Middle frontal gyrus (tissue), 1 donor: ENCODE results near the gene PRKCA.
"Not testable (repeated sequence)": the region's sequence is repeated elsewhere in the genome, so short reads cannot be mapped to it uniquely, and the experiment has no call there.

Experiments
- DNase-seq: peaks from one replicate; pipeline ENCODE4 v3.0.0-alpha.2; 2015; ENCODE audit warnings: low spot score; ENCODE audit errors: extremely low spot score

The PRKCA gene

DNA sequence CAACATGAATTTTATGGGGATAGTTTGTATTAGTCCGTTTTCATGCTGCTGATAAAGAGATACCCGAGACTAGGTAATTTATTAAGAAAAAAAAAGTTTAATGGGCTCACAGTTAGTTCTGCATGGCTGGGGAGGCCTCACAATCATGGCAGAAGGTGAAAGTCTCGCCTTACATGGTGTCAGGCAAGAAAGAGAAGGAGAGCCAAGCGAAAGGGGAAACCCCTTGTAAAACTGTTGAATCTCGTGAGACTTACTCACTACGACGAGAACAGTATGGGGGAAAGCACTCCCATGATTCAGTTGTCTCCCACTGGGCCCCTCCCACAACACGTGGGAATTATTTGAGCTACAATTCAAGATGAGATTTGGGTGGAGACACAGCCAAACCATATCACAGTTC lies 181.5 kb downstream of the PRKCA start:
- DNase-seq = no peak

DNA sequence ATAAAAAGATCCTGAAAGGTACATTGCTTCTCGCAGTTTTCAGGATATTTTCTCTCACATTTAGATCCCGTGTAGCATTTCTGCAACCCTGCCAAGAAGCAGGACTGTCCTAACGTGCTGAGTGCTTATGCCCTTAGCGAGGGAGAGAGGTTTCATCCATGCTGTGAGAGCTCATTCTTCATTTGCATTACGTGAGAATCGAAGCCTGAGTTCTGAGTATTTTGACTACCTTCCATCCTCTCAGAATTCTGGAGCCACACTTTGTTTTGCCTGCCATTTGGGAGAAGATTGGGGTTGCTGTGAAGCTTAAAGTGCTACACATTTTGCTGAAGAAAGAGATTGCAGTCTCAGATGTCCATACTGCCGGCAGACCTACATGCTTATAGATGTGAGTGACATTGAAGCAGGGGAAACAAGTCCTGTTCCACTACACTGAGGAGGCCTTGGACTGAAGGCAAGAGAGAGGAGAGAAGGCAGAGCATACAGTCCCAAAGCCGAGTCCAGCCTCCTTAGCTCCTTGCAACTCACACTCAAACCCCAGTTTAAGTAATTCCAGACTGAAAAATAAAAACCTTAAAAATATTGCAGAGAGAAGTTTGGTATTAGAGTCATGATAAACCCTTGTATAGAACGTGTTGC lies 183.0 kb downstream of the PRKCA start:
- DNase-seq = no peak

DNA sequence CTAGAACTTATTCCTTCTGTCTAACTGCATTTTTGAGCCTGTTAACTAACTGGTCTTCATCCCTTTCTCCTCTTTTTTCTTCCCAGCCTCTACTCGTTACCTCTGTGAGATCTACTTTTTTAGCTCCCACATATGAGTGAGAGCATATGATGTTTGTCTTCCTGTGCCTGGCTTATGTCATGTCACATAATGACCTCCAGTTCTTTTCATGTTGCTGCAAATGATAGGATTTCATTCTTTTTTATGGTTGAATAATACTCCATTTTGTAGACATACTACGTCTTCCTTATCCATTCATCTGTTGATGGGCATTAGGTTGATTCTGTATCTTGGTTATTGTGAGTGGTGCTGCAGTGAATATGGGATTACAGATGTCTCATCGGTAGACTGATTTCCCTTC lies 184.7 kb downstream of the PRKCA start:
- DNase-seq = no peak

DNA sequence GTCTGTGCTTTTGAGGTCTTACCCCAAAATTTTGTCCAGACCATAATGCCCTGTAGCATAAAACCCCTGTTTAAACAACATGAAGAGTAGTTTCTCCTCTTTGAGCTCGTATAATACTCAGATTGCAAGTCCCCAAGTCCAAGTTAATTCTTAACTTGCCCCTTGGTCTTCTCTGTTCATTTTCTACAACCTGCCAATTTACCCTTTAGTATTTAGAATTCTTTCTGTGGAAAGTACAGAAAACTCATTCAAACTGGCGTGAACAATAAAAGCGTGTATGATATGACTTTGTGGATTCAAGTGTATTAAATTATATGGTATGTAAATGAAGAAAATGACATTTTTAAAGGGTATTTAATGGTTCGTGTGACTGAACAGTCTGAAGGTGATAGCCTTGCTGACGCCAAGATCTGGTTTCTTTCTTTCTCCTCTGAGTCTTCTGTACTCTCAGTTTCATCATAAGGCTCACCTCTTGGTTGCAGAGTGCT lies 185.6 kb downstream of the PRKCA start:
- no peak for DNase-seq

DNA sequence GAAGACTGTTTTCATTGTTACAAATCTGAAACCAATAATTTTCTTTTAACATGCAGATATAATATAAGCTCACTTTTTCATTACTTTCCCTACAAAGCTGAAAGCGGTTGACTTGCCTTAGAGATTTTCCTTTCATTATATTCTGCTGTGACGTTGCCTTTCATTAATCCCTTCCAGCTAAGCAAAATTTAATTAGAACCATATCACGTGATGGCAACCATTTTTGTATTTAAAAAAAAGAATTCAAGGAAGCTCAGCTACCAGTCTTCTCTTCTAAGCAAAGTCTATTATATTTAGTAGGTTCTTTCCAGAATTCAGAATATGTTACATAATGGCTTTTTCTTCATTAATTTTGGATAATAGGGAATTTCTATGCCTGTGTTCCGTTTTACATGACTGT lies 186.5 kb downstream of the PRKCA start:
- no peak for DNase-seq

DNA sequence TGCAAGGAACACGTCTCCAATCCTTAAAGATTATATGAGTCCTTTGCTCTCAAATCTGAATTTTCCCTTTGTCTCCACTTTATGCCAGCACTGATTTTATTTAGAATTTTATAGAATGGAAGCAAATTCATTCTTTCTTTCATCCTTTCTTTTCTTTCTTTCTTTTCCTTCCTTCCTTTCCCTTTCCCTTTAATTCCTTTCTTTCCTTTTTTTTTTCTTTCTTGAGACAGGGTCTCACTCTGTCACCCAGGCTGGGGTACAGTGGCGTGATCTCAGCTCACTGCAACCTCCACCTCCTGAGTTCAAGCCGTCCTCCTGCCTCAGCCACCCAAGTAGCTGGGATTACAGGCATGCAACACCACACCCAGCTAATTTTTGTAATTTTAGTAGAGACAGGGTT lies 187.2 kb downstream of the PRKCA start:
- DNase-seq = not testable (repeated sequence)

DNA sequence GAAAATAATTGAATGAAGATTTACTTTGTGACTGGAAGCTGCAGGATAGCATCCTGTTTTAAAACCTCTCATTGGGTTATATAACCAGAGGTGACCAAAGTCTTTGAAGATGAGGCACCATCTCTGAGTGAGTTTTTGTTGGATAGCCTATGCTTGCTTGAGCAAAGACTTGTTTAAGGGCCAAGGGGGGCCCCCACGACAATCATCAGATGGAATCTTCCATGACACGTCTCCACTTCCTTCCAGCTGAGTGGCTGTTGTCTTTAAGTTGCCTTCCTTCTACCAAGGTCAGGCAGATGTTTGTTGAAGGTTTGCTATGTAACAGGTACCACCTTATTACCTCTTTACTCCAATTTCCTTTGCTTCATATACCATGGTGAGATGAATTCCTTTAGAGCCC lies 188.8 kb downstream of the PRKCA start:
- DNase-seq = no peak

DNA sequence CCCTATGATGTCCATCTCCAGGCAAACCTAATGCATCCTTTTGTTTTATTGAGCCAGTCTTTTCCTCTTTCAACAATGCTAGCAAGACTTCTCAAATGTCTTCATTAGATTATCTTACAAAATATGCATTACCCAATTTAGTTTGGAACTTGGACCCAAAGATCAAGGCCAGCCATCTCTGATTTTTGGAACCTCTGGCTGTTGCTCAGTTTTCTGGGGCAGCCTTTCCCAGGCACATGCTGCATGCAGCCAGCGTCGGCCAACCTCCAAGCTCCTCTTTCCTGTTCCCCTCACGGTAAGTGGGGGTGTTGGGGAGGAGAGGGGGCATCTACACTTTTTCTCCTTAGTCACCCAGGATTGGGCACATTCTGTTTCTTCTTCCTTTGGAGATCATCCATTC lies 189.3 kb downstream of the PRKCA start:
- no peak for DNase-seq

DNA sequence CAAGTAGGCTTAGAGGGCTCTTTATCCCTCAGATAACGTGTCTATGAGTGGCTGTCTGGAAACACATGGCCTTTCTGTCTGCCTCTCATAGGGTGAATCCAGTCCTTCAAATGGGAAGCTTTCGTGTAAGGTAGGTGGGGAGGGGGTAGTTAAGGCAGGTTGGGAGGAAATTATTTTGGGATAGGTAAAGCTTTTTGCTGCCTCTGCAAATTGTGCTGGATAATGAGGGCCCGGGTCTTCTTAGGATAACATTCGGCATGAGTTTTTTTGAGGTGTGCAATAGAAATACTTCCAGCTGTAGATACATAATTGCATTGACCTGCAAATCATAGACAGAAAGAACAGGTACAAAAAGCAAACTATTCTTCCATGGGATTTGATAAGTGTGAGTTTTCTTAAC lies 189.7 kb downstream of the PRKCA start:
- no peak for DNase-seq

DNA sequence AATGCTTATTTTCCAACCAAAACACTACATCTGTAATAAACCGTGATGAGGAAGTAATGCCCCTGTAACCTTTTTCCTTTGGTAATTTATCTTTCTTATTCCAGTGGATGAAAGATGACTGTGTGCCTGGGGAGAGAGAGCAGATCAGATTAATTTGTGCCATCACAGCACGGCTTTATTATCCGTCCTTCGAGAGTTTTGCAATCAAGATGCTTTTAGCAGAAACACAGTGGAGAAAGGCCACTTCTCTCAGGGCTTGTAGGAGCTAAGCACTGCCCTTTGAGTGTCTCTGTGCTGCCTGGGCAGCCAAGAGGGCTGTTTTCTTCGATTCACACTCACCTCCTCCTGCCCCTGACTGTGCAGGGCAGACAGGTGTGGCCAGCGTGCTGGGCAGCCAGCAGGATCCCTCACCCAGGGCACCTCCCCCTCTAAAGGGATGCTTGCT lies 190.2 kb downstream of the PRKCA start:
- DNase-seq = no peak

DNA sequence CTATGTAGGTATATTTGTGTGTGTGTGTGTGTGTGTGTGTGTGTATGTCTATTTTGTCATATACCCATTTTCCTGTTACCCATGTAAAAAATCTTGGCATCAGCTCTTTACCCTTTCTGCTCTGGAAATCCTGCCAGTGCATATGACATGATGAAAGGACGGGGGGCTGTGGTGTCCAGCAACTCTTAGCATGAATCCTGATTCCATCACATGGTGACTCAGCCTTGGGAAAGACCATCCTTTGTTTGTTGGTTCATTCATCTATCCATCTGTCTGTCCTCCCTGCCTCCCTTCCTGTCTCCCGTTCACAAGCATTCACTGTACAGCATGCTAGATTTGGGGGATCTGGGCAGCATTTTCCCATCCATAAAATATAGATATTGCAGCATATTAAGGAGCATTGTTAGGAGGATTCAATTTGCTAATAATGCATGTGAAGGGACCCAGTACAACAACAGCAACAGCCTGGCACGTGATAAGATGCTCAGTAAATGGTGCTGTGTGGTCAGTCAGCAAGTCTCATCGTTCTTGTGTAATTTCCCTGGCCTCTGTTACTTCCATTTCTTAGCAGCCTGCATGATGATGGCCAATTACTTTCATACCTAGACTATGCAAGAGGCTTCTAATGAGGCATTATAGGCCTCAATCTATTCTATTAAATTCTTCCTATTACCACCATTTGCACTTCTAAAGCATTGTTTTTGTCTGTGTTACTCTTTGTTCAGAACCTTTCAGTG lies 191.0 kb downstream of the PRKCA start:
- DNase-seq = no peak

DNA sequence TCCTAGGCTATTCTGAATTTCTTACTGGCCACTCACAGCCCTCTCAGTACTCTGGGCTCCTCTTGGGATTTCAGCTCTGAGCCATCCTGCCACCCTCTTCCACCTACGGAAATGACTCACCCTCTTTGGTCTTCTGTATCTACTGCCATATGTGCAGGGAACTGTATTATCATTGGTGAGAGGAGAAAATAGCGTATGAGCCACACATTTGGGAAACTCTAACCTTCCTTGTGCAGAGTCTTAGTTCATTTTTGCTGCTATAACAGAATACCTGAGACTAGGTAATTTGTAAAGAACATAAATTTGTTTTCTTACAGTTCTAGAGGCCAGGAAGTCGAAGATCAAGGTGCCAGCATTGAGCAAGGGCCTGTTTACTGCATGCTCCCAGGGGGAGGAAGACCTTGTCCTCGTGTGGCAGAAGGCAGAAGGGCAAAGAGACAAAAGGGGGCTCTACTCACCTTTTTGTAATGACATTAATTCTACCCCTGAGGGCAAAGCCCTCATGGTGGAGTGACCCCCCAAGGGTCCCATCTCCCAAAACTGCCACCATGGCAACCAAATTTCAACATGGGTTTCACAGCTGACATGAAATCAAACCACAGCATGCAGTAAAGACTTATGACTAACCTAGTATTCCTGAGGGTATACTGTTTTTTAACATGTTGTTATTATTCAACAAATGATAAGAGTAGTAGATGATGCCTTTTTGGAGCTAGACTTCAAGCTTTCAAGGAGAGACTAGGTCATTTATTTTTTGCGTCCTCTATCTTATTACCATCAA lies 191.8 kb downstream of the PRKCA start:
- no peak for DNase-seq

DNA sequence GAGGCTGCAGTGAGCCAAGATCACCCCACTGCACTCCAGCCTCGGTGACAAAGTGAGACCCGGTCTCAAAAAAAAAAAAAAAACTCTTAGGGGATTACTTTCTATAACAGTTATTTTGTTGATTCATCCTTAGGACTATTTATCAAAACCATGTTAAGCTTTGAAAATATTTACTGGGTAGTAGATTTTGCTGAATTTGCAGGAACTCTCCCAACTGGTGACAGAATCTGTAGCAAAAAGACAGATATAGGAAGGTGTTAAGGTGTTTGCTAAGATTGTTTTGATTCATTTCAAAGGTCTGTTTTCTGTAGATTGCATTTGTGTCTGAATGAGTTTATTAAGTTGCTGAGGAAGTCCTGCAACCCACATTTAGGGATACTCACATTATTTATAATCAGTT lies 192.6 kb downstream of the PRKCA start:
- no peak for DNase-seq

DNA sequence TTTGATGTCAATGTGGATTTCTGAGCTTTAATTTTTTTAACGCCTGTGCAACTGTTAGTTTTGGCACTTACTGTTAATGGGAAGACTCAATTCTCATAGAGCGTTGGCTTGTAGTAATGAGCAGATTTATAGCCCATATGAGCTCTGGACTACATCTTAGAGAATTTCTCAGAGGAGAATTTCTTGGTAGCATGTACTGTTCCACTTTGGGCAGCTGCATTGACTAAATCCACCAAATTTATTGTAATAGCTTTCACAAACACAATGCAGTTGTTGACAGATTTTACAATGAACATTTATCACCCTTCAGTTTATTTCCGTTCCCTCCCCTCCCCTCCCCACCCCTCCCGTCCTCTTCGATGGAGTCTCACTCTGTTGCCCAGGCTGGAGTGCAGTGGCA lies 193.9 kb downstream of the PRKCA start:
- no peak for DNase-seq

DNA sequence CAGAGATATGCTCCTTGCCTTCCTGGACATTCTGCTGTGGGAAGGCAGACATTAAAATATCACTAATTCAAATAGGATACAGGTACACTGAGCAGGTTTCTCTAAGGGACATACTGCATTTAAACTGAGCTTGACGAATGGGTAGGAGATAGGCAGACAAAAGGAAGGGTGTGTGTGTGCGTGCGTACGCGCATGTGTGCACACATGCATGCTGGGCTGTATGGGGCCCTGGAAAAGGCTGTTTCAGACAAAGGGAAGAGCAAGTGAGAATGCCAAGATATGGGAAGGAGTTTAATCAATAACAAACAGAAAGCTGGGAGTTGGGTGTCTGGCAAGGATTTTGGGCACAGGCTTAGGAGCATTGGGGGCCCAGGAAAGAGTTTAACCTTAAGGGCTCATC lies 196.2 kb downstream of the PRKCA start:
- DNase-seq = no peak

DNA sequence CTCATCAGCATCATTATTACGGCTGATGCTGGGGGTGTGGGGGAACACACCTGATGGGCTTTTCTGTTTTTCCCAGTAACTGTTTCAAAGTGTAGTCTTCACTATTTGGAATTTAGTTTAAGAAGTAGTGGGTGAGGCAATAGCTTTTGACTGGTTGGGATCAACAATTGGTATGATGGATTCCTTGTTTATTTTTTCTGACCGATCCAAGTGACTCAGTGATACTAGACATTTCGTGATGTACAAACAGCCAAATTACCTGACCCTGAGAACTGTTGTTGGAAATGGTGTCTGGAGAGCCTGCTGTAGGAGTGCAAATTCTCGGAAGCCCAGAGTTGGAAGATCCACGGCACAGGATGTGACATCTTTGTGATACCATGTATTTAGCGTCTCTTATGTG lies 204.2 kb downstream of the PRKCA start:
- DNase-seq = no peak

DNA sequence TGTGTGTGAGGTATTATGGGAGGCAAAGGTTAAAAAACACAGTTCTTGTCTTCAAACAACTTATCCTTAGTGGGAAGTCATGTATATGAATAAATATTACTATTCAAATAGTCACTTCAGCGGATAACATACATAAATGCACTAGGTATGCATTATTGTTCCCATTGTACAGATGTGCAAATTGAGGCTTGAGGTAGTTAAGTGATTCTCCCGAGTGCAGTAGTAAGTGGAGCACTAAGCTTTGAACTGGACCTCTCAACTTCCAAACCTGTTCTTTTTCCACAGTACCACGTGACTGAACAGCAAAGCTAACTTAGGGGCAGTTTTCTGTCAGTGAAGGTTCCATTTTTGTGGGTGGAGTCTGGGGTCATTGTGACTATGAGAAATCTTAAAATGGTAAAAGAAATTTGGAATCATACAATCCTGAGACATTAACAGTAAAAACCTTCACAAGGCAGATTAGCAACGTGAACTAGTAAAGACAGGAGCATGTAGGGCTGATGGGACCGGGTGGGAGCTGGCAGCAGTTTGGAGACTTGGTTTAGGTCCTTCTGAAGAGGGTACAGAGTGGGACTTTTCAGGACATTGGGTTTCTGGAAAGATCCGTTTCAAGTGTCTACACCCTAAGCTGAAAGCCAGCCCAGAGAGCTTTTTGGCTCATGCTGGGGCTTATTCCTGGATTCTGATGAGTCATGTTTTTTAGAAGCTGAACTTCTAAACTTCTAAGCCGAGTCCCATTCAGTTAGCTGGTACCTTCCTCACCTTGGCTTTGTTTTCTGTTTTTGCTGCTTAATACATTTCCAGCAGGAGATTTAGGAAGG lies 204.9 kb downstream of the PRKCA start:
- no peak for DNase-seq

DNA sequence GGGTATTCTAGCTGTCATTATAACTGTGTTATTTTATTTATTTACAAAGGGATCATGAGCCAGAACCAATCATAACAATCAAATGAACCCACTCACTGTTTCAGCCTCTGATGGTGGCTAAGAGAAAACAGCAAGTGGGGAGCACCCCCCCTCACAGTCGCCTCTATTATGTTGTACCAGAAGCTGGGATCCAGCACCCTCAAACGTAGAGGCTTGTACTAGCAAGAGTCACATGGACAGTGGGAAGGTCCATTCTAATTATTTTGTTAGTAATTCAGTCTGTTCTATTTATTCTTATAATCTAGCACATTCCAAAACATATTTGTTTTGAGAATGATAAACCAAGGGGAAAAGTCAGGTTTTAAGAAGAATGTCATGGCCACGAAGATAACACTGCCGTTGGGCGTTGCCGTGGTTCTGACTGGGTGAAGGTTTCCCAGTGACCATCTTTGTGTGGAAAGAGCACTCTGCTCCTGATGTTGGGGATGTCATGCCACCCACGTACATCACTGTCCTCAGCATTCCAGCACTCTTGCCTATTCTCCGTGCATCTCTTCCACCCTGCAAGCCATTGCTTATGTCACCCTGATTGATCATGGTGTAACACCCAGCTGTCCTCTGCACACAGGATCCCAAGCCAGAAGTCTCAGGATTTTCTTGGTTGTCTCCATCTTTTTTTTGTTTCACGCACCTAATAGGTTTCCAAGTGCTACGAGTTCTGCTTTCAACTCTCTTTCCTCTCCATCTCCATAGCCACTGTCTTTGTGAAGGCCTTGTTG lies 205.8 kb downstream of the PRKCA start:
- DNase-seq = no peak

DNA sequence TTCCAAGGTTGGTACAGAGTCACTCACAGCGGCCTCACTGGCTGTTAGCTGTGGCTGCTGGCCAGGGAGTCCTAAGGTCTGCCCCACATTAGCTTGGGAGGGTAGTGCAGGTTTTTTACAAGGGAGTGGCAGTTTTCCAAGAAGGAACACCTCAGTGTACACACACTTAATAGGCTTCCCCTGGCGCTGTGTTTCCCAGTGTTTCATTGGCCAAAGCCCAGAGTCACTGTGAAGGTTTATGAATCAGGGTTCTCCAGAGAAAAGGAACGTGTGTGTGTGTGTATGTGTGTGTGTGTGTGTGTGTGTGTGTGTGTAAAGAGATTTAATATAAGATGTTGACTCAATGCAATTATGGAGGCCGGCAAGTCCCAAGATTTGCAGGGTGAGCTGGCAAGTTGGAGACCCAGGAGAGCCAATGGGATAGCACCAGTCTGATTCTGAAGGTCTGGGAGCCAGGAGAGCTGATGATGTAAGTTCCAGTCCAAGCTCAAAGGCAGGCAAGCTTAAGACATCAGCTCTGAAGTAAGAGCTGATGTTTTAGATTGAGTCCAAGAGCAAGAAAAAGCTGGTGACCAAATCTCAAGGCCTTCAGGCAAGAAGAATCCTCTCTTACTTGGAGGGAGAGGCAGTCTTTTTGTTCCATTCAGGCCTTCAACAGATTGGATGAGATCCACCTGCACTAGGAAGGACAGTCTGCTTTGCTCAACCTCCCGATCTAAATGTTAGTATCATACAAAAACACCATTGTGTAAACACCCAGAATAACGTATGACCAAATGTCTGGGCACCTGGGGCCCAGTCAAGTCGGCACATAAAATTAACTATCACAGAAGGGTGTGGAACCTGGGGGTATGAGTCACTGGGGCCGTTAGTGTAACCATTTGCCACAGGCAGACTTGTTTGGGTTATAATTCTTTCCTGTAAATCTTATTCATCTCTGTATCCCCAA lies 206.8 kb downstream of the PRKCA start:
- no peak for DNase-seq

DNA sequence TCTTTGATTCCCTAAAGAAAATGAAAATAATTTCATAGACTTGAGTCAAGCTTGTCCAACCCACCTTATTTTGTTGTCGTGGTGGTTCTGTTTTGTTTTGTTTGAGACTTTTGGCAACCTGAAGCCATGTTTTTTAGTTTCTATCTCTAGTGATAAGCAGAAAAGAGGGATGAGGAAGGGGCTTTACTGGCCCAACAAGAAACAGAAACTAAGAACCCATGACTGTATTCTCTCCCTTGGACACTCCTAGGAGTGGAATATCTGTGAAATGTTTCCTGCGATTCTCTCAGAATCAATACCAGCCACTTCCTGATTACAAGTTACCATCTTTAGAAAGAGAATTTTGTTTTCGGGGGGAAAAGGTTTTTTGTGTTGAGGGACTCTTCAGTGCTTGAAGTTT lies 207.5 kb downstream of the PRKCA start:
- no peak for DNase-seq
